Lower leg skin (tissue), 3 donors: ENCODE data around the gene FAM25A.

Experiments used
- CTCF ChIP-seq, 3 donors: fragments of 450-650 bp; IDR thresholded peaks; one replicate each; pipeline ENCODE4 v1.5.1; 2016; ENCODE audit warnings: antibody characterized with exemption in 3 of 3, mild to moderate bottlenecking in 3 of 3, moderate library complexity in 2 of 3
- POLR2A ChIP-seq, 2 donors: fragments of 450-650 bp; IDR thresholded peaks; one replicate each; pipeline ENCODE4 v1.6.1; 2016 to 2017; ENCODE audit warnings: antibody characterized with exemption in 2 of 2, mild to moderate bottlenecking in 1 of 2, moderate library complexity in 1 of 2

GRCh38 chr10:87064651-87065050 is 44.6 kb downstream of the FAM25A start:
- TF ChIP-seq CTCF (IDR thresholded peaks at IDR 0.05): no peak
- TF ChIP-seq POLR2A (IDR thresholded peaks at IDR 0.05): no peak
